ENCODE measurements around the gene AQP12A. TPM values are rescaled to one million over a fixed set of nuclear protein-coding genes. Genes with fewer than 3 reads are reported as not detected.

The AQP12A gene
- total and polyA plus RNA-seq, 2 experiments from 2014 or later: not detected

DNA sequence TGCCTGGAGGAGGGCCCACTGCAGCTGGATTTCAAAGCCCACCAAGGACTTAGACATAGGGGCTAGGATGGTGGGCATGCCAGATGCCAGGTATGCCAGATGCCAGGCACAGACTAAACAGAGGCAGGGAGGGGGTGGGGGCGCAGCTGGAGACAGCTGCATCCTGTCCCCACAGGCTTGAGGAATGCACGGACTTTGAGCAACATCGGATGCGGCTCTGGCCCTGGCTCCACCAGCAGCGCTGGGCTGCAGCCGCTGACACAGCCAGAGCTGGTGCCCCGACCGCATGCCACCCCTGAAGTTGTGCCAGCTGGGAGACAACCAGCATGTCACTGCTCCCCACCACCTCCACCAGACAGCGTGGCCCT, 39.5 kb downstream of the AQP12A start:
- H3K36me3 Mint-ChIP-seq (ENCODE audit: low read depth): peaks cover 49% of the 10 kb centered on the region
- no peaks in the 10 kb centered on the region; the same call in 2 of the 3 replicates for H3K4me1 Mint-ChIP-seq
- H3K9me3 Mint-ChIP-seq: no peaks in the 10 kb centered on the region
- no peak overlapping the region for H3K4me3 Mint-ChIP-seq
- H3K4me1 ChIP-seq (ENCODE audit: insufficient read depth): no peaks in the 10 kb centered on the region
- no peak overlapping the region for H2AFZ ChIP-seq
- no peaks in the 10 kb centered on the region for H3K27me3 ChIP-seq (ENCODE audit: insufficient read depth)
- peak overlapping the region; percentile 82; the same call in 1 of the 2 replicates for H3K27ac Mint-ChIP-seq
- H3K36me3 ChIP-seq (ENCODE audit: insufficient read depth): no peaks in the 10 kb centered on the region; the same call in 1 of the 2 replicates
- no peaks in the 10 kb centered on the region for H3F3A ChIP-seq (replicated peaks; ENCODE audit: low read depth)
- H3K9me2 ChIP-seq (ENCODE audit: insufficient read depth): no peaks in the 10 kb centered on the region
- no peaks in the 10 kb centered on the region for H4K20me1 ChIP-seq (replicated peaks; ENCODE audit: insufficient read depth)
- no peaks in the 10 kb centered on the region for H3K79me2 ChIP-seq (replicated peaks; ENCODE audit: insufficient read depth)
- no peak overlapping the region for H3K4me3 ChIP-seq
- TF ChIP-seq ZNF114 (CRISPR knock-in tag; IDR thresholded peaks at IDR 0.05): no peak
- no peak for TF ChIP-seq CREB1 (CRISPR knock-in tag; IDR thresholded peaks at IDR 0.05; ENCODE audit: low read depth)
- TF ChIP-seq, protein P1, sequence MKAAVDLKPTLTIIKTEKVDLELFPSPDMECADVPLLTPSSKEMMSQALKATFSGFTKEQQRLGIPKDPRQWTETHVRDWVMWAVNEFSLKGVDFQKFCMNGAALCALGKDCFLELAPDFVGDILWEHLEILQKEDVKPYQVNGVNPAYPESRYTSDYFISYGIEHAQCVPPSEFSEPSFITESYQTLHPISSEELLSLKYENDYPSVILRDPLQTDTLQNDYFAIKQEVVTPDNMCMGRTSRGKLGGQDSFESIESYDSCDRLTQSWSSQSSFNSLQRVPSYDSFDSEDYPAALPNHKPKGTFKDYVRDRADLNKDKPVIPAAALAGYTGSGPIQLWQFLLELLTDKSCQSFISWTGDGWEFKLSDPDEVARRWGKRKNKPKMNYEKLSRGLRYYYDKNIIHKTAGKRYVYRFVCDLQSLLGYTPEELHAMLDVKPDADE (IDR thresholded peaks at IDR 0.05): no peak
- TF ChIP-seq STAT1 (IDR thresholded peaks at IDR 0.05; ENCODE audit: unreplicated experiment): no peak
- no peak for TF ChIP-seq POLR2AphosphoS5 (IDR thresholded peaks at IDR 0.05; ENCODE audit: low read depth)
- TF ChIP-seq JUNB (IDR thresholded peaks at IDR 0.05; ENCODE audit: unreplicated experiment): no peak
- TF ChIP-seq, protein P2, sequence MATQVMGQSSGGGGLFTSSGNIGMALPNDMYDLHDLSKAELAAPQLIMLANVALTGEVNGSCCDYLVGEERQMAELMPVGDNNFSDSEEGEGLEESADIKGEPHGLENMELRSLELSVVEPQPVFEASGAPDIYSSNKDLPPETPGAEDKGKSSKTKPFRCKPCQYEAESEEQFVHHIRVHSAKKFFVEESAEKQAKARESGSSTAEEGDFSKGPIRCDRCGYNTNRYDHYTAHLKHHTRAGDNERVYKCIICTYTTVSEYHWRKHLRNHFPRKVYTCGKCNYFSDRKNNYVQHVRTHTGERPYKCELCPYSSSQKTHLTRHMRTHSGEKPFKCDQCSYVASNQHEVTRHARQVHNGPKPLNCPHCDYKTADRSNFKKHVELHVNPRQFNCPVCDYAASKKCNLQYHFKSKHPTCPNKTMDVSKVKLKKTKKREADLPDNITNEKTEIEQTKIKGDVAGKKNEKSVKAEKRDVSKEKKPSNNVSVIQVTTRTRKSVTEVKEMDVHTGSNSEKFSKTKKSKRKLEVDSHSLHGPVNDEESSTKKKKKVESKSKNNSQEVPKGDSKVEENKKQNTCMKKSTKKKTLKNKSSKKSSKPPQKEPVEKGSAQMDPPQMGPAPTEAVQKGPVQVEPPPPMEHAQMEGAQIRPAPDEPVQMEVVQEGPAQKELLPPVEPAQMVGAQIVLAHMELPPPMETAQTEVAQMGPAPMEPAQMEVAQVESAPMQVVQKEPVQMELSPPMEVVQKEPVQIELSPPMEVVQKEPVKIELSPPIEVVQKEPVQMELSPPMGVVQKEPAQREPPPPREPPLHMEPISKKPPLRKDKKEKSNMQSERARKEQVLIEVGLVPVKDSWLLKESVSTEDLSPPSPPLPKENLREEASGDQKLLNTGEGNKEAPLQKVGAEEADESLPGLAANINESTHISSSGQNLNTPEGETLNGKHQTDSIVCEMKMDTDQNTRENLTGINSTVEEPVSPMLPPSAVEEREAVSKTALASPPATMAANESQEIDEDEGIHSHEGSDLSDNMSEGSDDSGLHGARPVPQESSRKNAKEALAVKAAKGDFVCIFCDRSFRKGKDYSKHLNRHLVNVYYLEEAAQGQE (IDR thresholded peaks at IDR 0.05; ENCODE audit: unreplicated experiment): no peak
- TF ChIP-seq EZH2 (IDR thresholded peaks at IDR 0.05; ENCODE audit: low read depth, unreplicated experiment): no peak
- TF ChIP-seq, protein P3, sequence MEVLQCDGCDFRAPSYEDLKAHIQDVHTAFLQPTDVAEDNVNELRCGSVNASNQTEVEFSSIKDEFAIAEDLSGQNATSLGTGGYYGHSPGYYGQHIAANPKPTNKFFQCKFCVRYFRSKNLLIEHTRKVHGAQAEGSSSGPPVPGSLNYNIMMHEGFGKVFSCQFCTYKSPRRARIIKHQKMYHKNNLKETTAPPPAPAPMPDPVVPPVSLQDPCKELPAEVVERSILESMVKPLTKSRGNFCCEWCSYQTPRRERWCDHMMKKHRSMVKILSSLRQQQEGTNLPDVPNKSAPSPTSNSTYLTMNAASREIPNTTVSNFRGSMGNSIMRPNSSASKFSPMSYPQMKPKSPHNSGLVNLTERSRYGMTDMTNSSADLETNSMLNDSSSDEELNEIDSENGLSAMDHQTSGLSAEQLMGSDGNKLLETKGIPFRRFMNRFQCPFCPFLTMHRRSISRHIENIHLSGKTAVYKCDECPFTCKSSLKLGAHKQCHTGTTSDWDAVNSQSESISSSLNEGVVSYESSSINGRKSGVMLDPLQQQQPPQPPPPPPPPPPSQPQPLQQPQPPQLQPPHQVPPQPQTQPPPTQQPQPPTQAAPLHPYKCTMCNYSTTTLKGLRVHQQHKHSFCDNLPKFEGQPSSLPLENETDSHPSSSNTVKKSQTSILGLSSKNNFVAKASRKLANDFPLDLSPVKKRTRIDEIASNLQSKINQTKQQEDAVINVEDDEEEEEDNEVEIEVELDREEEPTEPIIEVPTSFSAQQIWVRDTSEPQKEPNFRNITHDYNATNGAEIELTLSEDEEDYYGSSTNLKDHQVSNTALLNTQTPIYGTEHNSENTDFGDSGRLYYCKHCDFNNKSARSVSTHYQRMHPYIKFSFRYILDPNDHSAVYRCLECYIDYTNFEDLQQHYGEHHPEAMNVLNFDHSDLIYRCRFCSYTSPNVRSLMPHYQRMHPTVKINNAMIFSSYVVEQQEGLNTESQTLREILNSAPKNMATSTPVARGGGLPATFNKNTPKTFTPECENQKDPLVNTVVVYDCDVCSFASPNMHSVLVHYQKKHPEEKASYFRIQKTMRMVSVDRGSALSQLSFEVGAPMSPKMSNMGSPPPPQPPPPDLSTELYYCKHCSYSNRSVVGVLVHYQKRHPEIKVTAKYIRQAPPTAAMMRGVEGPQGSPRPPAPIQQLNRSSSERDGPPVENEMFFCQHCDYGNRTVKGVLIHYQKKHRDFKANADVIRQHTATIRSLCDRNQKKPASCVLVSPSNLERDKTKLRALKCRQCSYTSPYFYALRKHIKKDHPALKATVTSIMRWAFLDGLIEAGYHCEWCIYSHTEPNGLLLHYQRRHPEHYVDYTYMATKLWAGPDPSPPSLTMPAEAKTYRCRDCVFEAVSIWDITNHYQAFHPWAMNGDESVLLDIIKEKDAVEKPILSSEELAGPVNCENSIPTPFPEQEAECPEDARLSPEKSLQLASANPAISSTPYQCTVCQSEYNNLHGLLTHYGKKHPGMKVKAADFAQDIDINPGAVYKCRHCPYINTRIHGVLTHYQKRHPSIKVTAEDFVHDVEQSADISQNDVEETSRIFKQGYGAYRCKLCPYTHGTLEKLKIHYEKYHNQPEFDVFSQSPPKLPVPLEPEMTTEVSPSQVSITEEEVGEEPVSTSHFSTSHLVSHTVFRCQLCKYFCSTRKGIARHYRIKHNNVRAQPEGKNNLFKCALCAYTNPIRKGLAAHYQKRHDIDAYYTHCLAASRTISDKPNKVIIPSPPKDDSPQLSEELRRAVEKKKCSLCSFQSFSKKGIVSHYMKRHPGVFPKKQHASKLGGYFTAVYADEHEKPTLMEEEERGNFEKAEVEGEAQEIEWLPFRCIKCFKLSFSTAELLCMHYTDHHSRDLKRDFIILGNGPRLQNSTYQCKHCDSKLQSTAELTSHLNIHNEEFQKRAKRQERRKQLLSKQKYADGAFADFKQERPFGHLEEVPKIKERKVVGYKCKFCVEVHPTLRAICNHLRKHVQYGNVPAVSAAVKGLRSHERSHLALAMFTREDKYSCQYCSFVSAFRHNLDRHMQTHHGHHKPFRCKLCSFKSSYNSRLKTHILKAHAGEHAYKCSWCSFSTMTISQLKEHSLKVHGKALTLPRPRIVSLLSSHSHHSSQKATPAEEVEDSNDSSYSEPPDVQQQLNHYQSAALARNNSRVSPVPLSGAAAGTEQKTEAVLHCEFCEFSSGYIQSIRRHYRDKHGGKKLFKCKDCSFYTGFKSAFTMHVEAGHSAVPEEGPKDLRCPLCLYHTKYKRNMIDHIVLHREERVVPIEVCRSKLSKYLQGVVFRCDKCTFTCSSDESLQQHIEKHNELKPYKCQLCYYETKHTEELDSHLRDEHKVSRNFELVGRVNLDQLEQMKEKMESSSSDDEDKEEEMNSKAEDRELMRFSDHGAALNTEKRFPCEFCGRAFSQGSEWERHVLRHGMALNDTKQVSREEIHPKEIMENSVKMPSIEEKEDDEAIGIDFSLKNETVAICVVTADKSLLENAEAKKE (CRISPR knock-in tag; IDR thresholded peaks at IDR 0.05): no peak
- no peak for TF ChIP-seq ZNF331 (CRISPR knock-in tag; IDR thresholded peaks at IDR 0.05; ENCODE audit: low read depth)
- H3K27me3 Mint-ChIP-seq (ENCODE audit: insufficient read depth, low read depth, poor library complexity): peaks cover 41% of the 10 kb centered on the region
- H3K4me2 ChIP-seq: no peak overlapping the region
- no peak overlapping the region for H3K27ac ChIP-seq (ENCODE audit: low read depth)
- ATAC-seq: no peak
- DNase-seq (ENCODE audit: low spot score): no peak
